ENCODE measurements around the gene DICER1.

- no peak for TF ChIP-seq CTCF (IDR thresholded peaks at IDR 0.05)
- no peak for TF ChIP-seq POLR2A (IDR thresholded peaks at IDR 0.05)
These were observed 25.1 kb upstream of the DICER1 start for GRCh38 chr14:95182379-95182778.
